GM18502 (cell line): ENCODE data around the gene ARHGAP6.
"Not testable (repeated sequence)": the region's sequence is repeated elsewhere in the genome, so short reads cannot be mapped to it uniquely, and the experiment has no call there.

Experiments
- ATAC-seq: cut with Tn5 transposase; IDR thresholded peaks from one replicate; pipeline ENCODE4 v1.9.1; 2021; ENCODE audit warnings: mild to moderate bottlenecking; ENCODE audit not compliant: unreplicated experiment, poor library complexity

ARHGAP6 gene

DNA sequence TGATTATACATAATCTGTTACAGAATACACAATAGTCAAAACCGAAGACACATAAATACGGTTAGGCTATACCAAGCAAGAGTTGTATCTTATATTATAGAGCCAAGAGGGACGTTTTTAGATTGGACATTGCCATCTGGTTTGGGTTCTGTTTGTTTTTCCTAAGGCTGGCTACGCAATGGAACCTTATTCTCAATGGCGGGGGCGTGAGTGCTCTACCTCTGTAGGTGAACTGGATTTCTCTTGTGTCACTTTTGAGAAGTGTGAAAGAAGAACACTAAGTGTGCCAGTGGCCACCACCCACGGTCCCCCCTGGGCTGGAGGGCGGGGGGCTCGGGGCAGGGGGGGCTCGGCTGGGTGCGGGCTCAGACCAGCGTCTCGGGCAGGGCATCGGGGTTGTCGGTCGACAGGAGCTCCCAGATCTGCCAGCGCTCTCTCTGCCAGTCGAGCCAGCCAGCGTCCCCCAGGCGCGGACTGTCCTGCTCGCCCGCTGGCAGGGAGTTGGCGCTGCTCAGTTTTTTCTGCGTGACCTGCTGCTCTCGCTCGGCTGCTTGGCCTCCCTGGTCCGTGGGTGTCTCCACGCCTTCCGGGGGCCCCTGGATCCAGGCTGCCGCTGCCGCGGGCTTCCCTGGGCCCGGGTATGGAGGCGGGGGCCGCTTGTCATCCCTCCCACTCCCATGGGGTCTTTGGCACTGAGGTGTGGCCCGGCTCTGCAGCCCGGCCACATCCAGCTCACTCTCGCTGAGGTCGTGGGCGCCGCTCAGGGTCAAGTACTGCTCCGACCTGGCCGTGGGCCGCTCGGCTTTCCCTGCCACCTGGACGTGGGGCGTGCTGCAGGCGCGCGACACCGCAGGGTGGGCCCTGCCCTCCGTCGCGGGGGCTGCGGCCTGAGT, 527.0 kb downstream of the ARHGAP6 start:
- no peak for ATAC-seq

DNA sequence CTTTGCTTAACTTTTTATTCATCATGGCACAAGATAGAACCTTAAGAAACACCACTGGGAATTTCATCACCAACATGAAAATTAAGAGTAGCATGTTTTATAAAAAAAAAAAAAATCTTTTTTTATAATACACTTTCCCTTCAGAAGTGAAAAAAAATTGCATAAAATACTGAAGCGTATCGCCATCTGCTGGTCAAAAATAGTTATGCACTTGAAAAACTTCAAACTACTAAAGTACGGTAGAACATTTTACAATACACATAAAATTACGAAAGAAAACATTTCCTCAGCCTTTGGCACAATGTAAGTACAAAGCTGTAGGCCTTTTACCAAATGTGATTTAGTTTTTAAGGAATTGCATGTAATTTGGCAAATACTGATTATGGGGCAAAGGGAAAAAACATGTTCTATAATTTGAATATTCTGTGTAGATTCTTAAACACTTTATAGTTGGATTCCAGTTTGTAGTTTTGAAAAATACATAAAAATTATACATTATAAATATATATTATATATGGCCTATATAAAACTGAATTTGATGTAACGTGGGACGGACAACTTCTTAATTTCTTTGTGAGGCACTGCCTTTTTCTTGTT, 528.1 kb downstream of the ARHGAP6 start:
- ATAC-seq = no peak

DNA sequence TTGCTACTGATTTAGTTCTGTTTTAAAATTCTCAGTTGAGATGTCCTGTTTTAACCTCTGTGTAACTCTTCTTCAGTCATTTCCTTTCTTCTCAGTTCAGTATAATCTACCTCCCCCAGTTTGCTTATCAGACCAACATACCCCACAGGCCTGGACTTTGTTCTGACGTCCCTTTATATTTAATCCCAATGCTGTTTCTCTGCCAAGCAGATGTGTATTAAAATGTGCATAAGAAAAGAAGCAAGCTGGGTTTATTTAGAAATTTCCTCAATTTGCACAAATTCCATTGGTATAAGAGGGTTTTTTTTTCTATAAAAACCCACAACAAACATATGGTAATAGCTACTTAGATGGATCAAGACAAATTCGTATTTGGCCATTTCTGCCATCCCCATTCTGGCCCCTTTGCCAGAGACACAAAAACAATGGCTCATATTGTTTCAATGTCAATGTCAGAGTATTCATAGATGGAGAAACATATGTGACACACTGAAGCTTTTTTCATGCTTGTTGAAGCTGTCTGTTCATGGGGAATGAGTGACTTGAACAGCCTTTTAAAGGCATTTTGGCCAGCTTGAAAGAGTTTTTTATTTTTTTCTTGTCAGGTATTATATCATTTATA, 530.0 kb downstream of the ARHGAP6 start:
- no peak for ATAC-seq

DNA sequence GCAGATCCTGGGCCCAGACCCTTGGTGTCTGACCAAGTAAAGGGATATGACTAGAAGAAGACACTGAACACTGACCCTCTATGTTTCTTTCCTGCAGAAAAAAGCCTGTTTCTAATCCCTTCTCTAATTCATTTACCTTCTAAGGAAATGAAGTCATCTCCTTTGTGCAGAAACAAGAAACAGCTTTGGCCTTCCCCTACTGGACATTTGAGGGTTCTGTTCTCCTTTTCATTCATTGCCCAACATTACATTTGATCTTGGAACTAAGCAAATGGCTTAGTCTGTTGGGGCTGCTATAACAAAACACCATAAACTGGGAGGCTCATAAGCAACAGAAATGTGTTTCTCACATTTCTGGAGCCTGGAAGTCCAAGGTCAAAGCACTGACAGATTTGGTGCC, 534.6 kb downstream of the ARHGAP6 start:
- ATAC-seq = no peak

DNA sequence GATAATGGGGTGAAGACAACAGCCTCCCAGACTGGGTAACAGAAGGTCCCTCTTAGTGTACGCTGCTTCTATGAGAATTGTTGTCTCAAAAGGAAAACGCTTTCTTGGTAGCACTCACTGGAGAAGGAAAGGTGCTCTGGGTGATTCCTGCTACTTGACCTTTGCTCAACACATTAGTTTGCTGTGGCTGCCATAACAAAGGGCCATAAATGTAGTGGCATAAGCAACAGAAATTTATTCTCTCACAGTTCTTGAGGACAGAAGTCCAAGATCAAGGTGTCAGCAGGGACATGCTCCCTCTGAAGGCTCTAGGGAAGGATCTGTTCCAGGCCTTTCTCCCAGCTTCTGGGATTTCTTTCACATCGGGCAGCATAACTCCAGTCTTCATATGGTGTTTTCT, 535.6 kb downstream of the ARHGAP6 start:
- no peak for ATAC-seq

DNA sequence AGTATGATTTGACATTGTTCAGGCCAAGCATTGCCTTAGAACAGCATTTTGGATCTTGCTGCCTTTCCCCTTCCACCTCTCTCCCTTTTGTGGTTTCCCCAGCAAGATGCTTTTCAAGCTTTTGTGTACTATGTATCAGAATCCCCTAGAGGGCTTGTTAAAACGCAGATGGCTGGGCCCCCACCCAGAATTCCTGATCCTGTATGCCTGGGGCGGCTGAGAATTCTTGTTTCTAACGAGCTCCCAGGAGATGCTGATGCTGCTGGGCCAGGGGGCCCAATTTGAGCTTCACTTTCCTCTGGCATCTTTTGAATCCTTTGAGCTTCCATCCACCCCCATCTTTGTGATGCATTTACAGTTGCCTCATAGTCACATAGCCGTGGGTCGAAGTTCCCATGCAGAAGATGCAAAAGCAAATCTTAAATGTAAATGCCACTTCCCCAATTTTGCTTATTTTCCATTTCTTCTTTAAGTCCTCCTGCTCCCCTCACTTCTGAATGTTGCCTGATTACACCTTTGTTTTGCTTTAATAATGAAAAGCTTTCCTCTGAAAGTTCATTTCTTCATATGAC, 536.1 kb downstream of the ARHGAP6 start:
- no peak for ATAC-seq

DNA sequence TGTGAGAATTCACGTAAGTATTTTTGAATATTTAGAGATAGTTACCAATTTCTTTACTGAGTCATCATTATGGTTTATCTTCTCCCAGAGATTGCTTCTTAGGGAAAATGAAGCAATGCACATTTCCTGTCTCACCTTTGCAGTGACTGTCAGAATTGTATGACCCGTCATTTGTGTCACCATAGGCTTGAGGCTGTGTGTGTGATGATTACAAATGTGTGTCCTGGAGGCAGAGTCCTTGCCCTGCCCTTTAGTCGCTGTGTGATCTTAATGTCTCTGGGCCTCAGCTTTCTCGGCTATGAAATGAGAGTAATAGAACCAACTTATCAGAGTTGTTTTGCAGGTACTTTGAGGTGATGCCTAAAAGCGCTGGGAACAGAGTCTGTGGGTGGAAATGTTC, 540.7 kb downstream of the ARHGAP6 start:
- no peak for ATAC-seq

DNA sequence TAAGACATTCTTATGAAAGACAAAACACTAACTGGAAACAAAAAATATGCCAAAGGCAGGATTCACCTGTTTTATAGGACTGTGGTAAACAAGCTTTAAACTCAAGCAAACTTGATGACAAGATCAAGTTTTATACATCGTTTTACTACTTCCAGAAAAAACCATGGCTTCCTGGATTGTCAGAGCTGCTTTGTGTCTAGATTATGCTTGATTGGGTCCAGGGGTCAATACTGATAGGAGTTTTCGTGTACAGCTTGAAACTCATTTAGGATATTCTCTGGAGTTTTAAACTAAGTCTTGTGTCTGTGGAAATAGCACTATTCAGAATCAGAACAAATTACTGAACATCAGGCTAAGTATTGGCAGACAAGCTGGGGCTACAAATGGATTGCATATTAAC, 541.6 kb downstream of the ARHGAP6 start:
- no peak for ATAC-seq

DNA sequence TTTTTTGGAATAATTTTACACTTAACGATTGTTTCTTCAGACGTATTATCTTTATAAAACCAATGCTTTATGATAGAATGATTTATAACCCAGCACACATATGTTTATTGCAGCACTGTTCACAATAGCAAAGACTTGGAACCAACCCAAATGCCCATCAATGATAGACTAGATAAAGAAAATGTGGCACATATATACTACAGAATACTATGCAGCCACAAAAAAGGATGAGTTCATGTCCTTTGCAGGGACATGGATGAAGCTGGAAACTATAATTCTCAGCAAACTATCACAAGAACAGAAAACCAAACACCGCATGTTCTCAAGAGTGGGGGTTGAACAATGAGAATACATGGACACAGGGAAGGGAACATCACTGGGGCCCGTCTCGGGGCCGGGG, 542.6 kb downstream of the ARHGAP6 start:
- not testable (repeated sequence) for ATAC-seq

DNA sequence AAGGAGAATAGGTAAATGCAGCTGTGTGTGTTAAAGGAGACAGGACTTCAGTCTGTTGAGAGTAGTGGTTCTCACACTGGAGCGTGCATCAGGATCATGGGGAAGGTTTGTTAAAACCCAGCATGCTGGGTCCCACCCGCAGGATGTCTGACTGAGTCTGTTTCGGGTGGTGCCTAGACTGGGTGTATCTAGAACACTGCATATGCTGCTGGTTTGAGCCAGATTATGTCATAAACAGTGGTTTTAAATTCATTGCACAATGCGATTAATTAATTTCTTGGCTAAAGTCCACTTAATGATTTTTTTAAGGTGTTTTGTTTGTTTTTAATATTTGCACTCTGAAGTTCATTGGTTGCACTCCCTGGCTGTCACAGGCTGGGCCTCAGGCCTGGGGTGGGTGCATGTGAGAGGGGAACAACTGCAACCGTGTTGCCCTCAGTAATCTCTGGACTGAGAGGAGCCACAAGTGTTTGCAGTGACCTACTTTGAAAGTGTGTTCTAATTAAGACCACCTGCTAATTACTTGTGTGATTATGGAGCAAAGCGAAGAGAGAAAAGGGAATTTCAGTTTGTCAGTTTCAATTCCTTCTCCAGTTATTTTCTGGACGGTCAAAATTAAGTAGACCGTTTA, 546.3 kb downstream of the ARHGAP6 start:
- ATAC-seq = no peak

DNA sequence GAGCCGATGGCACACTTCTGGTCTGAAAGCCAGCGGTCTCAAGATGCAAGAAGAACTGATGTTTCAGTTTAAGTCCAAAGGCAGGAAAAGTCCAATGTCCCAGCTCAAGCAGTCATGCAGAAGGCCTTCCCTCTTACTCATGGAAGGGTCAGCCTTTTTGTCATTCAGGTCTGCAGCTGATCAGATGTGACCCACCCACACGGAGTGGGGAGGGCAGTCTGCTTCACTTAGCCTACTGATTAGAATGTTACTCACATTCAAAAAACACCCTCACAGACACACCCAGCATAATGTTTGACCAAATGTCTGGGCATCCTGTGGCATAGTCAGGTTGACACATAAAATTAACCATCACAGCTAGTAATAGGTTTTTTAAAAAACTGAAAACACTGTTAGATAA, 548.0 kb downstream of the ARHGAP6 start:
- no peak for ATAC-seq

DNA sequence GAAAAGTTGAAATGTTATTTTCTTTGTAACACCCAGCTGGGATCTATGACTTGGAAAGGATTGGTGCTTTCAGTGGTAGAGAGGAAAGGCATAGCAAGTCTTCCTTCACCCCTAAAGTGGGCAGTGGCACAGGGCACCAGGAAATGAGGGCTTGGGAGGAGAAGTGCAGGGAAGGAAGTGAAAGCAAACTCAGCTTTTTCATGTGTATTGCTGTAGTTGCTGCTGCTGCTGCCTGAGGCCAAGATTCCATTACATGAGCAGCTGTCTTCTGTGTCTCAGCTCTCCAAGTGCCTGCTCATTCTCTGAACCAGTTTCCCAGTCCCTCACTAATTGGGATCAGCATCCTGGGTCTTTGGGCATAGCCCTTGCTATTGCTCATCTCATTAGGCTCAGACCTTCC, 552.0 kb downstream of the ARHGAP6 start:
- ATAC-seq = no peak

DNA sequence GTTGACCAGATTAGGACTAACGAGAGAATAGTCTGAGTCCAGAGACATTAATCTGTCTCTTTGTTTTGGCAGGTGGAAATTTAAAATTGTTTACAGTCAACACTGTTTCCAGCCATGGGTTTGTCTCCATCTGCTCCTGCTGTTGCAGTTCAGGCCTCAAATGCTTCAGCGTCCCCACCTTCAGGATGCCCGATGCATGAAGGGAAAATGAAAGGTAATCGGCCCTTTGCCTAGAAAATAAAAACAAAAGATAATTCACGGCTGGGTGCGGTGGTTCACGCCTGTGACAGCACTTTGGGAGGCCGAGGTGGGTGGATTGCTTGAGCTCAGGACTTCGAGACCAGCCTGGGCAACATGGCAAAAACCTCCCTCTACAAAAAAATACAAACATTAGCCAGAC, 553.8 kb downstream of the ARHGAP6 start:
- ATAC-seq = no peak

DNA sequence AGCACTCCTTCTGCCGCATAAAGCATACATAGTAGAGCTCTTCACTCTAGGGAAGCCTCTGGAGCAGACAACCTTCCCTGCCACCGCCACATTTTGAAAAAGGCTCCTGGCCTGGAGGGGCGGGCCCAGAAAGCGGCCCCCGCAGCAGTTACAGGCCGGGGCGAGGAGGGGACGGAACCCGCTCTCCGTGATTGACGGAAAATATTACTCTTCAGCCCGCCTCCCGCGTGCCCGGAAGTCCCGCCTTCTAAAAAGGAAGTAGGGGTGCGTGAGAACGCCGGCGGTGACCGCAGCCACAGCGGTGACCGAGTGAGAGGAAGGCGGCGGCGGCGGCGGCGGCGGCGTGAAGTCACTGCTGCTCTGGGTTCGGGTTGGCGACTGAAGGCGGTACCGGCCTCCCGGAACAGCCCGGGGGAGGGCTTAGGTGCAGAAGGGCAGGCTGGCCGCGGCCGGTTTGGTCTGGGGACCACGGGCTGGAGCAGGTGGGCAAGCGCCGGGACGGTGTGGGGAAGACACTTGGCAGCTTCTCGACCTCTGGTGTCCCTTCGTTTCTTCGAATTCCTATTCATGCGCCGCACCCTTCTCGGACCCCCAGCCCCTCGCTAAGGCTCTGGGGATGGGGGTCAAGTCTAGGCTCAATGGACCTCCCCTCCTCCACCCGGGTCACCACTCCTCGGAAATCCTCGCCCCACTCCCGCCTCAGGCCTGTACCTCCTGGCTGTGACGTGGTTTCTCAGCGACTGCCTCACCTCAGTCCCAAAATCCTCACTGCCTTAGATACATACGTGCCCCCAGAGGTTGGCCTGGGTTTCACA, 554.5 kb downstream of the ARHGAP6 start, which contains the start of gene HCCS:
TSS of gene HCCS (plus strand) at position 296 of the 815 bp plus-strand sequence. CDS start 729 bp downstream, outside the sequence.
- ATAC-seq = peak; percentile 93

DNA sequence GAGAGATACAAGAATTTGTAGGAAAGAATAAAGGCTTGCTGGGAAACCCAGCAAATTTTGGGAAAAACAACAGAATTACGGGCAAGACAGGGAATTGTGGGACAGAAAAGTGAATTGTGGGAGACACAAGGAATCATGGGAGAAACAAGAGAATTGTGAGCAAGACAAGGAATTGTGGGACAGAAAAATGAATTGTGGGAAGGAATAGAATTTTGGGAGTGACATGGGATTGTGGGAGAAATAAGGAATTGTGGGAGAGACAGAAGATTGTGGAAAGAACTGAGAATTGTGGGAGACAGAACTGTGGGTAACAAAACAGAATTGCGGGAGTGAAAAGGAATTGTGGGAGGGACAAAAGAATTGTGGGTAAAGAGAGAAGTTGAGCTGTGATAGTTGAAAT, 555.8 kb downstream of the ARHGAP6 start:
- no peak for ATAC-seq

DNA sequence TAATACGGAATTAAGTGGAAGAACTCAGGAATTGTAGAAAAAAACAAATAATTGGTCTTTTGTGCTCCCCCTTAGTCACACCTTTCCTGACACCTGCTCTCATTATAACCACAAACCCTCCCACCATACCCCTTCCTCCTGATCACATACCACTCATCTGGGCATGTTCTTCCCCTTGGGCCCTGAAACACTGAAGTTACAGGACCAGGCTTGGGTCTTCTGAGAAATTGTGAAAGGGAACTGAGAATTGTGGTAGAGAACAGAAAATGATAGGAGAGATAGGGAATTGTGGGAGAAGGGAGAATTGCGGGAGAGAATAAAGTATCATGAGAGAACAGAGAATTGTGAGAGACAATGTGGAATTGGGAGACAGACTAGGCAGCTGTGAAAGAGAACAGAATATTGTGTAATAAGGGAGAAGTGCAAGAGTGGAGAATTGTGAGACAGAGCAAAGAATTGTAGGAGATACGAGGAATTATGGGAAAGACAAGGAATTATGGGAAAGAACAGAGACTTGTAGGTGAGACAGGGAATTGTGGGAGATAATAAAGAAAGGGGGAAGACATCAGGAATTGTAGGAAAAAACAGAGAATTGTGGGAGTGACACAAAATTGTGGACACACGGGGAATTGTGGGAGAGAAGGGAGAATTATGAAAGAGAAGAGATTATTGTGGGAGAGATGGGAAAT, 557.3 kb downstream of the ARHGAP6 start:
- ATAC-seq = no peak

DNA sequence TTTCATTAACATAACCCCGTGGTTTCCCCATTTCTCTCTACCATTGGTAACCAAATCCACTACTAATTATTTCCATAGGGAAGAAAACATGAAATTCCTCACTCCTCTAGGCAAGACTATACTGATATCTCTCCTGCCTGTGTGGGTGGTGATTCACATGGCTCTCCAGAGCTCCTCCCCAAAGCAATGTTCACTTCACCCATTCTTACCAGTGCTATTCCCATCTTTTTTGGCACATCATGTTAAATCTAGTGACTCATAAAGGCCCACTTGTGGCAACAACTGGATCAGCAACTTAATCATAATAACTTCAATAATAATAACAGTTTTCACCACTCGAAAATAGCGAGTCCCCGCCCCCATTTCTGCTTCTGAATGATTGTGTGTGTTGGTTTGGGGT, 560.6 kb downstream of the ARHGAP6 start:
- no peak for ATAC-seq

DNA sequence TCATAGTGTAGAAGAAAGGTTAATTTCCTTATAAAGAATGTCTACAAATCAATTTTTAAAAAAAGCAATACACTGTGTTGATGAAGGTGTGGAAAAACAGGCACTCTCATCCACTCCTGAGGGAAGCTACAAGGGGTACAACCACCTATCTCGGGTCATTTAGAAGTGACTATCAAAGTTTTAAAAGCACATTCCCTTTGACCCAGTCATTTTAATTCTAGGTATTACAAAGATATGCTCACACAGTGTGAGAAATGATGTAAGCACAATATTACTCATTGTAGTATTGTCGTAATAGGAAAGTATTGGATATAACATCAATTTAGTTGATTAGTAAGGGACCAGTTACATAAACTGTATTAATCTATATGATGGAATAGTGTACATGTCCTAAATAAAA, 562.0 kb downstream of the ARHGAP6 start:
- no peak for ATAC-seq

DNA sequence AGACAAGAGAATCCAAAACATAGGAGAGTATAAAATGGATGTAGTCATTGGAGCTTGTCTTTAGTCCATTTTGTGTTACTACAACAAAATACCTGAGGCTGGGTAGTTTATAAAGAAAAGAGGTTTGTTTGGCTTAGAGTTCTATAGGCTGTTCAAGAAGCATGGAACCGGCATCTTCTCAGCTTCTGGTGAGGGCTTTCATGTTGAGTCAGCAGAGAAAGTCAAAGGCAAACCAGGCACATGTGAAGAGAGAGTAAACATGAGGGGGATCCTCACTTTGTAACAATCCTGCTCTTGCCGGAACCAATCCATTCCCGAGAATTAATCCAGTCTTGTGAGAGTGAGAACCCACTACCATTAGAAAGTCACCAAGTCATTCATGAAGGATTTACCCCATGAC, 562.7 kb downstream of the ARHGAP6 start:
- ATAC-seq = peak; percentile 66
